ENCODE results near the gene IL16.

Gene IL16

GRCh38 chr15:81334768-81335435 is 138.2 kb downstream of the IL16 start:
- TF ChIP-seq, protein P1, sequence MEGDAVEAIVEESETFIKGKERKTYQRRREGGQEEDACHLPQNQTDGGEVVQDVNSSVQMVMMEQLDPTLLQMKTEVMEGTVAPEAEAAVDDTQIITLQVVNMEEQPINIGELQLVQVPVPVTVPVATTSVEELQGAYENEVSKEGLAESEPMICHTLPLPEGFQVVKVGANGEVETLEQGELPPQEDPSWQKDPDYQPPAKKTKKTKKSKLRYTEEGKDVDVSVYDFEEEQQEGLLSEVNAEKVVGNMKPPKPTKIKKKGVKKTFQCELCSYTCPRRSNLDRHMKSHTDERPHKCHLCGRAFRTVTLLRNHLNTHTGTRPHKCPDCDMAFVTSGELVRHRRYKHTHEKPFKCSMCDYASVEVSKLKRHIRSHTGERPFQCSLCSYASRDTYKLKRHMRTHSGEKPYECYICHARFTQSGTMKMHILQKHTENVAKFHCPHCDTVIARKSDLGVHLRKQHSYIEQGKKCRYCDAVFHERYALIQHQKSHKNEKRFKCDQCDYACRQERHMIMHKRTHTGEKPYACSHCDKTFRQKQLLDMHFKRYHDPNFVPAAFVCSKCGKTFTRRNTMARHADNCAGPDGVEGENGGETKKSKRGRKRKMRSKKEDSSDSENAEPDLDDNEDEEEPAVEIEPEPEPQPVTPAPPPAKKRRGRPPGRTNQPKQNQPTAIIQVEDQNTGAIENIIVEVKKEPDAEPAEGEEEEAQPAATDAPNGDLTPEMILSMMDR (conservative IDR thresholded peaks at IDR 0.05; ENCODE audit: low read depth, low read length), result no peak
- Histone ChIP-seq H4K20me1 (ENCODE audit: insufficient read depth) (no peaks in the 10 kb centered on the region), H3K9ac (no peak overlapping the region), H3K4me3 (IDR thresholded peaks at IDR 0.05; ENCODE audit: insufficient read depth, low read depth, low read length) (no peak overlapping the region), H3K27me3 (ENCODE audit: insufficient read depth, low read depth) (no peaks in the 10 kb centered on the region), H3K36me3 (ENCODE audit: insufficient read depth) (no peaks in the 10 kb centered on the region), H3K79me2 (ENCODE audit: insufficient read depth, low read depth) (no peaks in the 10 kb centered on the region), H3K27ac (no peak overlapping the region), H3K4me2 (no peak overlapping the region), H2AFZ (ENCODE audit: low read depth) (no peak overlapping the region), H3K4me1 (ENCODE audit: low read depth, poor library complexity, severe bottlenecking) (peaks cover 24% of the 10 kb centered on the region)

DNA sequence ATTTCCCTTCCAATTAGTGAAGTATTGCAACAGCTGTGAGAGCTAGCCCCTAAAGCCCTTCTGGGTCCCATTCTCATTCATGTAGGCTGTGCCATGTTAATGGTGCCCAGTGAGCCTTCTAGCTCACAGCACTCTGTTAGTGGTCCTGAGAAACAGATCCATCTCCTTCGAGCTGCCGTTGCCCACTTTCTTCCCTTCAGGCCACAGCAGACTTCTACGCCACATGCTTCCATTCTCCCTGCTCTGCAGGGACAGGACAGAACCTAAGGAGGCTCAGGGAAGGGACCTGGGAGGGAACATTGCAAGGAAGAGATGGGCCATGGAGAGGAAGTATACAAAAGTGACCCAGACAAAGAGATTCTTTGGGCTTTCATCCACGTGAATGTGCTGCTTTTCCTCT is 139.0 kb downstream of the IL16 start:
- H3K4me1 ChIP-seq (ENCODE audit: low read depth, poor library complexity, severe bottlenecking), result peaks cover 20% of the 10 kb centered on the region
- H4K20me1 ChIP-seq (ENCODE audit: insufficient read depth), result no peaks in the 10 kb centered on the region
- no peak overlapping the region for H2AFZ ChIP-seq (ENCODE audit: low read depth)
- no peaks in the 10 kb centered on the region for H3K36me3 ChIP-seq (ENCODE audit: insufficient read depth)
- no peak overlapping the region for H3K27ac ChIP-seq
- no peak overlapping the region for H3K4me2 ChIP-seq
- H3K27me3 ChIP-seq (ENCODE audit: insufficient read depth, low read depth), result no peaks in the 10 kb centered on the region
- H3K79me2 ChIP-seq (ENCODE audit: insufficient read depth, low read depth), result no peaks in the 10 kb centered on the region
- TF ChIP-seq, protein P1 (conservative IDR thresholded peaks at IDR 0.05; ENCODE audit: low read depth, low read length), result no peak
- H3K4me3 ChIP-seq (IDR thresholded peaks at IDR 0.05; ENCODE audit: insufficient read depth, low read depth, low read length), result no peak overlapping the region
- no peak overlapping the region for H3K9ac ChIP-seq

- H4K20me1 ChIP-seq (ENCODE audit: insufficient read depth), result no peaks in the 10 kb centered on the region
- no peak overlapping the region for H2AFZ ChIP-seq (ENCODE audit: low read depth)
- H3K27ac ChIP-seq, result no peak overlapping the region
These were observed 139.9 kb downstream of the IL16 start for GRCh38 chr15:81336568-81336967.

DNA sequence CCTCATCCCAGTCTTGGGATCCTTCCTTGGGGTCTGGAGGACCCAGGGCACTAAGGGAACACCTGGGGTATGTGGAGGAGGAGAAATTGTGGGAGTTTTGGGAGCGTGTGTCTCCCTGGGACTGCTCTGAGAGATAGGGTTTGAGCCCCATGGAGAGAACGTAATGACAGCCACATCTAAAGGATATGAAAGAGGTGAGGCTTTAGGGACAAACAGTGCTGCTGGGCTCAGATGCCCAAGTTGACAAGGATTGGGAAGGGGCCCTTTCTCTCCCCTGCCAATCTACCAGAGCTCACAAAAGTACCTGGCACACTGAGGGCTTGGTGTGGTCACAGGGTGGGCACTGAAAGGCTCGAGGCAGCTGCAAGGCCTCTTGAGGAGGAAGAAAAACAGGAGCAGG is 140.6 kb downstream of the IL16 start:
- Histone ChIP-seq H3K79me2 (ENCODE audit: insufficient read depth, low read depth) (no peaks in the 10 kb centered on the region), H3K4me1 (ENCODE audit: low read depth, poor library complexity, severe bottlenecking) (peaks cover 6% of the 10 kb centered on the region), H4K20me1 (ENCODE audit: insufficient read depth) (no peaks in the 10 kb centered on the region), H2AFZ (ENCODE audit: low read depth) (no peak overlapping the region), H3K27ac (no peak overlapping the region), H3K4me2 (no peak overlapping the region), H3K27me3 (ENCODE audit: insufficient read depth, low read depth) (no peaks in the 10 kb centered on the region), H3K9ac (no peak overlapping the region), H3K4me3 (IDR thresholded peaks at IDR 0.05; ENCODE audit: insufficient read depth, low read depth, low read length) (no peak overlapping the region), H3K36me3 (ENCODE audit: insufficient read depth) (no peaks in the 10 kb centered on the region)
- TF ChIP-seq, protein P1 (conservative IDR thresholded peaks at IDR 0.05; ENCODE audit: low read depth, low read length), result no peak

More at GRCh38 chr15:81336568-81336967, 139.9 kb downstream of the IL16 start:
- H3K79me2 ChIP-seq (ENCODE audit: insufficient read depth, low read depth), result no peaks in the 10 kb centered on the region
- H3K9ac ChIP-seq, result no peak overlapping the region
- H3K4me3 ChIP-seq (IDR thresholded peaks at IDR 0.05; ENCODE audit: insufficient read depth, low read depth, low read length), result no peak overlapping the region
- TF ChIP-seq, protein P1 (conservative IDR thresholded peaks at IDR 0.05; ENCODE audit: low read depth, low read length), result no peak; the same call in 1 of the 2 replicates
- peaks cover 11% of the 10 kb centered on the region for H3K4me1 ChIP-seq (ENCODE audit: low read depth, poor library complexity, severe bottlenecking)
- no peaks in the 10 kb centered on the region for H3K36me3 ChIP-seq (ENCODE audit: insufficient read depth)
- H3K27me3 ChIP-seq (ENCODE audit: insufficient read depth, low read depth), result no peaks in the 10 kb centered on the region
- no peak overlapping the region for H3K4me2 ChIP-seq
